Fibroblast of the aortic adventitia (primary cell): ENCODE results near the gene HMX1. TPM values are rescaled to one million over a fixed set of nuclear protein-coding genes. Genes with fewer than 3 reads are reported as not detected.

Source experiments
- DNase-seq: peaks from one replicate; pipeline ENCODE4 v3.0.0-alpha.2; 2010; ENCODE audit warnings: low read depth
- H3K4me3 ChIP-seq: 2 replicates; pipeline ENCODE4 v1.5.1; 2011; ENCODE audit warnings: low read depth, mild to moderate bottlenecking, control low read depth, low read length, moderate library complexity
- CTCF ChIP-seq: IDR thresholded peaks from 2 replicates; pipeline ENCODE4 v1.5.1; 2011; ENCODE audit warnings: mild to moderate bottlenecking, low read length, control low read depth, inconsistent platforms; ENCODE audit not compliant: insufficient read depth
- total RNA-seq: library from RNA; depleted of rRNA; stranded (reverse); fragments of >200 nt; gene quantifications from 2 replicates; pipeline ENCODE4 v1.2.3, GENCODE V29; 2012; ENCODE audit warnings: low replicate concordance

The HMX1 gene
- total RNA-seq, 1 donor: not detected

GRCh38 chr4:8828869-8829268 is 42.8 kb downstream of the HMX1 start:
- TF ChIP-seq CTCF: no peak
- H3K4me3 ChIP-seq: no peak overlapping the region
- no peak for DNase-seq

GRCh38 chr4:8821151-8821950 is 50.3 kb downstream of the HMX1 start:
- no peak overlapping the region for H3K4me3 ChIP-seq
- DNase-seq: no peak
- TF ChIP-seq CTCF: no peak

DNA sequence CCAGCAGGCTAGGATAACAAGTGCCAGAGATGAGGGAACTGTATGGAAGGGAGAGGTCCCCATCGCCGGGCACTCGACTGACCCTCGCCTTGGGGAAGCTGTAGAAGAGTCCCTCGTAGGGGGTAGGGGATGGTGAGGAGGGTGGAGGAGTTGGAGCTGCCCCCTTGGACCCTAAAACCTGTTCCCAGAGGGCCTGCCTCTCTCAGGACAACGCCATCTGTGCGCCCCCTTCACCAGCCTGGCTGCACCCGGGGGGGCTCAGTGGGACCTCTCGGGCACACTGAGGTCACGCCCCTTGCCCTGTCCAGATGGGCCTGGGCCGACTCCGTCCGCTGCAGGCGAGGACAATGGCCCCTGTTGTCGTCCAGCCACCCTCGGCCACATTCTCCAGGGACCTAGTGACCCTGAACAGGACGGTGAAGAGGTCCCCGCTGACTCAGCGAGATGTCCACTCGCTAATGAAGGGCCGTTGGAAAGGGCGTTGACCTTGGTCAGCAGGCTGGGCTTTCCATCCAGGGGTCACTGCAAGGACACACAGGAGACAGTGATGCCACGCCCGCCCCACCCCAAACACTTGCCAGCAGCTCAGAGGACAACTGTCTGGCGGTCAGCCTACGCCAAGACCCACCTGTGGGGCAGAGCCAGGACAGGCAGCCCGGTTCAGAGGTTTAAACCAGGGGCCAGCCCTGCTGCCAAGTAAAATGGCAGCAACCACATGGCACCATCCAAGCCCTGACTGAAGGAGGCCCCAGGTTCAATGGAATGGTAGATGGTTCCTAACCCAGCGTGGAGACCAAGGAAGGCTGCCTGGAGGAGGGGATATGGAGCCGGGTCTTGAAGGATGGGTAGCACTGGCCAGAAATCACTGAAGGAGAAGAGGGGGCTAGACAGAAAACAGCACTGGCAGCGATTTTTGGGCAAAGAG is 51.2 kb downstream of the HMX1 start:
- no peak overlapping the region for H3K4me3 ChIP-seq
- DNase-seq: no peak
- TF ChIP-seq CTCF: no peak

- no peak overlapping the region for H3K4me3 ChIP-seq
- TF ChIP-seq CTCF: no peak
- no peak for DNase-seq
These were observed 52.0 kb downstream of the HMX1 start for GRCh38 chr4:8819473-8820177.

DNA sequence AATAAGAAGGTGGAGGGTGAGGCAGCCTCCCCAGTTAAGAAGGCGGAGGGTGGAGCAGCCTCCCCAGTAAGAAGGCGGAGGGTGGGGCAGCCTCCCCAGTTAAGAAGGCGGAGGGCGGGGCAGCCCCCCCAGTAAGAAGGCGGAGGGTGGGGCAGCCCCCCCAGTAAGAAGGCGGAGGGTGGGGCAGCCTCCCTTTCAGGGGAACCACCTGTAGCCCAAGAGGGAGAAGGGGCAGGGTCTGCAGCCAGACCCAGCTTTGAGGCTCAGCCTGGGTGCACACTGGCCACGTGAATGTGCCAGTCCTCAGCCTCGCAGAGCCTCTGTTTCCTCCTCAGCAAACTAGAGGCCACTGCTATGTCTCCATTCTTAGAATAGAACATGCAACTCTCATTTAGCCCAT is 52.6 kb downstream of the HMX1 start:
- TF ChIP-seq CTCF: no peak
- H3K4me3 ChIP-seq: no peak overlapping the region
- DNase-seq: no peak

DNA sequence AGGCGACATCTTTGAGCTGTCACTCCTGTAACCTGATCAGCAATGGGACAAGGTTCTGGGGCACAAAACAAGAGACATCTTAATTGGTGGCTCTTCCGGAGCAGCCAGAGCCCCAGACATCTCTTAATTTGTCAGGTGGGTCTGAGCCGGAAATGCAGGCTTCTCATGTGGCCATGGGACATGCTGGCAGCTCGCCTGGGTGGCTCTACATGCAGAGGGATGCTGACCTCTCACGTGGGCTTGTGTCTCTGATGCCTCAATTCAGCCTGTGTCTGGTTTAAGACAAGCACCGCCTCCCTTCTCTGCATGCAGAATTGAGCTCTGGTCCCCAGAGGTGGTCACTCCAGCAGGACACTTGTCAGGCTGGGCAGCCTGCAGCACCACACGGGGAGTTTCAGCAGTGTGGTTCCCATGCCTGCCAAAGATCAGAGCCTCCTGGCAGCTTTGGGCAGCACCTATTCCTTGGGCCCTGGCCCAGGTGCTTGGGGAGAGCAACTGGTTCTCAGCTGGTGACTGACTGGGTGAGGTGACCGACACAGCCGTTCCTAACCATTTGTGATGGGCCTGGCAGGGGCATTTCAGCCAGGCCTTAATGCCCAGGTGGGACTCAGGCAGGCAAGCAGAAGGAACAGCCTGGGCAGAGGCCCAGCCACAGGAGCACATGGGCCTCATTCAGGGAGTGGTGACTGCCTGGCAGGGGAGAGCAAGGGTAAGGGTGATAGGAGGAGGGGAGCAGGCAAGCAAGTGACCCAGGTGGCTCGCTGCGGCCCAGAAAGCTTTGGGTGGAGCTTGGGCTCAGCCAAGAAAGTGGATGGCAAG is 53.4 kb downstream of the HMX1 start:
- TF ChIP-seq CTCF: no peak
- no peak overlapping the region for H3K4me3 ChIP-seq
- no peak for DNase-seq
